HepG2 (cell line): ENCODE data around the gene AATF. TPM values are rescaled to one million over a fixed set of nuclear protein-coding genes. Genes with fewer than 3 reads are reported as not detected.

Source experiments
- ATAC-seq: fragments of 200-7000 bp; cut with Tn5 transposase; 3 replicates; pipeline ENCODE4 v1.9.1; 2020; ENCODE audit warnings: mild to moderate bottlenecking, moderate library complexity
- BruUV-seq: library from RNA; stranded (reverse); fragments of 400-500 nt; replicated peaks from 2 replicates; lab custom pipeline; 2021; lab: Mats Ljungman, UMichigan
- CTCF ChIA-PET: fragments of 300-600 bp; formaldehyde crosslinking; extraction: SDS; loops from one replicate; lab custom pipeline; 2021; ENCODE audit warnings: low total read pairs, inconsistent platforms, low intra/inter-chr PET ratio; lab: Yijun Ruan, JAX
- POLR2A ChIA-PET: fragments of 350-600 bp; sonication (Branson Sonifier 250); formaldehyde crosslinking; loops from one replicate; lab custom pipeline; 2020; ENCODE audit warnings: antibody characterized with exemption, inconsistent platforms; lab: Yijun Ruan, JAX
- DNase-seq: peaks from one replicate; pipeline ENCODE4 v3.0.0-alpha.2; 2015; ENCODE audit warnings: low spot score
- FAIRE-seq: peaks from 3 replicates; lab custom pipeline; 2011; peaks lifted over from hg19 to GRCh38; lab: Jason Lieb, UNC
- H2AFZ ChIP-seq: one replicate; pipeline ENCODE4 v1.6.1; 2011; ENCODE audit warnings: low read length, inconsistent platforms
- H3K27ac ChIP-seq: fragments of 300-600 bp; 3 replicates; pipeline ENCODE4 v1.8.0; 2011; ENCODE audit warnings: mixed run types, mild to moderate bottlenecking, mixed read lengths, low read length, inconsistent platforms; ENCODE audit not compliant: insufficient read depth; ENCODE audit errors: extremely low read length
- H3K27me3 ChIP-seq, 2 experiments: fragments of 200-600 bp in 1 of 2; 2 replicates in 1 of 2; 3 replicates in 1 of 2; pipeline versions ENCODE4 v1.6.0 to v1.8.0; 2011; ENCODE audit warnings: low read length in 2 of 2, mild to moderate bottlenecking in 2 of 2, moderate library complexity in 2 of 2, inconsistent platforms in 1 of 2; ENCODE audit not compliant: insufficient read depth in 2 of 2, control insufficient read depth in 1 of 2
- H3K36me3 ChIP-seq, 2 experiments: fragments of 200-600 bp in 1 of 2; replicated peaks in 1 of 2; 2 replicates in 1 of 2; 3 replicates in 1 of 2; pipeline versions ENCODE4 v1.5.1 to v1.8.0; 2011; ENCODE audit warnings: low read length in 2 of 2, inconsistent platforms in 1 of 2; ENCODE audit not compliant: insufficient read depth in 2 of 2, control insufficient read depth in 1 of 2
- H3K4me1 ChIP-seq: 2 replicates; pipeline ENCODE4 v1.5.1; 2012; ENCODE audit warnings: low read length, inconsistent platforms; ENCODE audit not compliant: insufficient read depth
- H3K4me2 ChIP-seq: 2 replicates; pipeline ENCODE4 v1.6.0; 2011; ENCODE audit warnings: low read depth, low read length, inconsistent platforms
- H3K4me3 ChIP-seq, 3 experiments: fragments of 200-600 bp in 1 of 3; sonication (generic), shearing (Covaris generic) in 1 of 3; replicated peaks in 1 of 3; 2 replicates each; pipeline ENCODE4 v1.5.1; 2011 to 2016; ENCODE audit warnings: low read length in 3 of 3, inconsistent platforms in 2 of 3, low read depth in 2 of 3, mild to moderate bottlenecking in 2 of 3, control low read depth in 1 of 3, mixed read lengths in 1 of 3; ENCODE audit not compliant: insufficient read depth in 1 of 3
- H3K79me2 ChIP-seq: one replicate; pipeline ENCODE4 v1.6.1; 2011; ENCODE audit warnings: low read length, inconsistent platforms; ENCODE audit not compliant: insufficient read depth
- H3K9ac ChIP-seq: 2 replicates; pipeline ENCODE4 v1.6.0; 2011; ENCODE audit warnings: mild to moderate bottlenecking, low read depth, low read length, inconsistent platforms; ENCODE audit not compliant: insufficient read depth
- H3K9me3 ChIP-seq: 2 replicates; pipeline ENCODE4 v1.5.1; 2012; ENCODE audit warnings: mild to moderate bottlenecking, low read length
- H4K20me1 ChIP-seq: 2 replicates; pipeline ENCODE4 v1.6.0; 2011; ENCODE audit warnings: inconsistent platforms, mild to moderate bottlenecking, low read length, moderate library complexity; ENCODE audit not compliant: insufficient read depth
- ATAD3A ChIP-seq: sonication (generic); formaldehyde crosslinking; IDR thresholded peaks from 2 replicates; pipeline ENCODE4 v1.4.0; 2020; ENCODE audit warnings: missing genetic modification reagents
- ATF1 ChIP-seq: IDR thresholded peaks from 2 replicates; pipeline ENCODE4 v1.6.1; 2016; ENCODE audit warnings: mild to moderate bottlenecking, control low read depth
- FOXJ3 ChIP-seq: sonication (generic); formaldehyde crosslinking; IDR thresholded peaks from 2 replicates; pipeline ENCODE4 v1.4.0; 2020; ENCODE audit warnings: missing genetic modification reagents, mild to moderate bottlenecking, borderline replicate concordance
- MYNN ChIP-seq: sonication (generic); formaldehyde crosslinking; IDR thresholded peaks from 2 replicates; pipeline ENCODE4 v1.4.0; 2020; ENCODE audit warnings: mild to moderate bottlenecking, low read depth, missing genetic modification reagents
- NR1H2 ChIP-seq: sonication (generic); formaldehyde crosslinking; IDR thresholded peaks from 2 replicates; pipeline ENCODE4 v1.8.1; 2022; ENCODE audit warnings: low read depth, missing genetic modification reagents, borderline replicate concordance
- PATZ1 ChIP-seq: sonication (generic); formaldehyde crosslinking; IDR thresholded peaks from 2 replicates; pipeline ENCODE4 v1.4.0; 2020; ENCODE audit warnings: missing genetic modification reagents
- PCBP1 ChIP-seq: fragments of 200-400 bp; formaldehyde crosslinking; IDR thresholded peaks from 2 replicates; pipeline ENCODE4 v1.6.1; 2017; ENCODE audit warnings: mild to moderate bottlenecking, low read depth, low read length, borderline replicate concordance
- REPIN1 ChIP-seq: sonication (generic); formaldehyde crosslinking; IDR thresholded peaks from 2 replicates; pipeline ENCODE4 v1.8.0; 2022; ENCODE audit warnings: missing genetic modification reagents, low read depth, mild to moderate bottlenecking, borderline replicate concordance
- THAP7 ChIP-seq: sonication (generic); formaldehyde crosslinking; IDR thresholded peaks from 2 replicates; pipeline ENCODE4 v1.8.1; 2023; ENCODE audit warnings: mild to moderate bottlenecking, missing genetic modification reagents
- YEATS2 ChIP-seq: sonication (generic); formaldehyde crosslinking; IDR thresholded peaks from 2 replicates; pipeline ENCODE4 v1.4.0; 2020; ENCODE audit warnings: missing genetic modification reagents, borderline replicate concordance
- ZFP82 ChIP-seq: sonication (generic); formaldehyde crosslinking; IDR thresholded peaks from 2 replicates; pipeline ENCODE4 v1.5.1; 2020; ENCODE audit warnings: mild to moderate bottlenecking, missing genetic modification reagents, borderline replicate concordance
- ZGPAT ChIP-seq: IDR thresholded peaks from 2 replicates; pipeline ENCODE4 v1.6.1; 2016; ENCODE audit warnings: mild to moderate bottlenecking
- ZNF143 ChIP-seq: sonication (generic); formaldehyde crosslinking; IDR thresholded peaks from 2 replicates; pipeline ENCODE4 v1.4.0; 2020; ENCODE audit warnings: missing genetic modification reagents
- ZNF326 ChIP-seq: sonication (generic); formaldehyde crosslinking; IDR thresholded peaks from 2 replicates; pipeline ENCODE4 v1.4.0; 2020; ENCODE audit warnings: missing genetic modification reagents, borderline replicate concordance
- ZNF468 ChIP-seq: sonication (generic); formaldehyde crosslinking; IDR thresholded peaks from 2 replicates; pipeline ENCODE4 v1.8.0; 2022; ENCODE audit warnings: mild to moderate bottlenecking, moderate library complexity, missing genetic modification reagents
- ZNF512B ChIP-seq: sonication (generic); formaldehyde crosslinking; IDR thresholded peaks from 2 replicates; pipeline ENCODE4 v1.5.1; 2020; ENCODE audit warnings: missing genetic modification reagents, mild to moderate bottlenecking, borderline replicate concordance
- ZNF773 ChIP-seq: sonication (generic); formaldehyde crosslinking; IDR thresholded peaks from 2 replicates; pipeline ENCODE4 v1.4.0; 2020; ENCODE audit warnings: missing genetic modification reagents, borderline replicate concordance
- WGBS: methylation state at CpG from one replicate; pipeline ENCODE4 v1.1.6; 2017; ENCODE audit warnings: low lambda C conversion rate; 5-methylcytosine and 5-hydroxymethylcytosine counted together
- in situ Hi-C: cut with HindIII; loops from 2 replicates; pipeline ENCODE4 v1.10.0; 2017; ENCODE audit warnings: low pct_unique_long_range_greater_than_20kb; ENCODE audit not compliant: extremely low pct_ligation_motif_present
- intact Hi-C: fragments of 100-400 bp; cut with micrococcal nuclease; formaldehyde crosslinking; loops from one replicate; pipeline ENCODE4 v1.10.0; 2022; ENCODE audit not compliant: unreplicated experiment
- polyA plus RNA-seq, 8 experiments: library from polyadenylated mRNA; depleted of rRNA in 3 of 8; stranded (reverse) in 7 of 8; unstranded in 1 of 8; fragments of >200 nt; fragmentation: Illumina TruSeq in 4 of 8; extraction: Trizol in 4 of 8; gene quantifications; 2 replicates each; pipeline versions ENCODE4 v1.2.1 to v1.2.3, GENCODE V29; 2011 to 2016; ENCODE audit warnings: low read depth in 4 of 8, missing spikeins in 1 of 8, mixed read lengths in 1 of 8; ENCODE audit not compliant: insufficient read depth in 1 of 8
- total RNA-seq, 5 experiments: library from RNA; depleted of rRNA; stranded (reverse); fragments of >200 nt; fragmentation: Illumina TruSeq; extraction: Trizol; gene quantifications; 2 replicates each; pipeline ENCODE4 v1.2.3, GENCODE V29; 2016; ENCODE audit warnings: low read depth in 1 of 5

Gene AATF
- total and polyA plus RNA-seq, 2 of the 13 experiments (the other 11 are each of a cell fraction or from before 2014, with no cell fraction given) = 9.1 to 53.3 TPM

GRCh38 chr17:36901506-36901905 is 47.2 kb upstream of the AATF start (continued):
- TF ChIP-seq THAP7 (CRISPR knock-in tag) = no peak
- no peak for TF ChIP-seq ZFP82
- no peak for TF ChIP-seq ZNF773
- TF ChIP-seq ATAD3A (CRISPR knock-in tag) = no peak
- no peak for TF ChIP-seq ZNF143 (CRISPR knock-in tag)
- no peak for TF ChIP-seq ZNF512B (CRISPR knock-in tag)
- TF ChIP-seq, all 625 proteins: peak for 3

- ChIA-PET POLR2A (no interaction called here), CTCF (no interaction called here)
- Histone ChIP-seq H3K79me2 (no peaks in the 10 kb centered on the region), H3K4me1 (no peaks in the 10 kb centered on the region; the same call in 1 of the 2 replicates), H3K4me3 (no peak overlapping the region), H3K36me3 (no peaks in the 10 kb centered on the region), H3K9ac (no peak overlapping the region), H4K20me1 (no peaks in the 10 kb centered on the region), H3K4me2 (no peak overlapping the region), H3K27me3 (peaks cover 0 to 10% of the 10 kb centered on the region in 2 experiments; a peak in 1 of 5 replicates), H2AFZ (no peak overlapping the region), H3K9me3 (no peaks in the 10 kb centered on the region), H3K27ac (no peak overlapping the region)
- TF ChIP-seq NR1H2 (CRISPR knock-in tag) (no peak), REPIN1 (CRISPR knock-in tag) (no peak), MYNN (CRISPR knock-in tag) (no peak), ZNF468 (CRISPR knock-in tag) (no peak), FOXJ3 (CRISPR knock-in tag) (no peak), ATF1 (CRISPR knock-in tag) (no peak), PCBP1 (no peak), YEATS2 (CRISPR knock-in tag) (no peak), ZGPAT (CRISPR knock-in tag) (no peak), PATZ1 (CRISPR knock-in tag) (no peak), ZNF326 (CRISPR knock-in tag) (no peak)
- intact Hi-C loops = no loop called here
- no TSS peak for BruUV-seq
- FAIRE-seq = no peak
- DNase-seq = no peak
- ATAC-seq = no peak
- in situ Hi-C loops = no loop called here
- 30% methylated on average over 7 of the region's 10 CpGs for WGBS
Observed at GRCh38 chr17:36907407-36907806, 41.3 kb upstream of the AATF start.
